ENCODE results near the gene GCHFR. TPM values are rescaled to one million over a fixed set of nuclear protein-coding genes. Genes with fewer than 3 reads are reported as not detected.

The GCHFR gene
- total RNA-seq, 1 donor from 2014 or later, result 23.3 TPM

GRCh38 chr15:40773902-40774301 lies 10.0 kb downstream of the GCHFR start:
- Mint-ChIP-seq H3K4me1 (ENCODE audit: unreplicated experiment) (peaks cover 10% of the 10 kb centered on the region), H3K9me3 (no peaks in the 10 kb centered on the region), H3K36me3 (no peaks in the 10 kb centered on the region), H3K27ac (no peak overlapping the region), H3K27me3 (no peaks in the 10 kb centered on the region), H3K4me3 (no peak overlapping the region)
- no peak for DNase-seq (ENCODE audit: extremely low spot score, unreplicated experiment)
- TF ChIP-seq CTCF (conservative IDR thresholded peaks at IDR 0.05), result no peak

GRCh38 chr15:40775007-40775406 lies 11.1 kb downstream of the GCHFR start:
- no peak for TF ChIP-seq CTCF (conservative IDR thresholded peaks at IDR 0.05)
- H3K27ac Mint-ChIP-seq, result no peak overlapping the region

GRCh38 chr15:40775740-40776536 lies 12.1 kb downstream of the GCHFR start:
- H3K4me1 Mint-ChIP-seq (ENCODE audit: unreplicated experiment), result no peaks in the 10 kb centered on the region
- no peaks in the 10 kb centered on the region for H3K36me3 Mint-ChIP-seq
- DNase-seq (ENCODE audit: extremely low spot score, unreplicated experiment), result no peak
- TF ChIP-seq CTCF (conservative IDR thresholded peaks at IDR 0.05), result no peak
- no peak overlapping the region for H3K27ac Mint-ChIP-seq
- no peak overlapping the region for H3K4me3 Mint-ChIP-seq
- H3K27me3 Mint-ChIP-seq, result no peaks in the 10 kb centered on the region
- no peaks in the 10 kb centered on the region for H3K9me3 Mint-ChIP-seq

More at GRCh38 chr15:40775007-40775406, 11.1 kb downstream of the GCHFR start:
- Mint-ChIP-seq H3K36me3 (no peaks in the 10 kb centered on the region), H3K9me3 (no peaks in the 10 kb centered on the region), H3K27me3 (no peaks in the 10 kb centered on the region), H3K4me3 (no peak overlapping the region), H3K4me1 (ENCODE audit: unreplicated experiment) (peaks cover 2% of the 10 kb centered on the region)
- DNase-seq (ENCODE audit: extremely low spot score, unreplicated experiment), result no peak

- Mint-ChIP-seq H3K4me3 (no peak overlapping the region), H3K36me3 (no peaks in the 10 kb centered on the region), H3K27ac (peak overlapping the region; percentile 41), H3K4me1 (ENCODE audit: unreplicated experiment) (no peaks in the 10 kb centered on the region), H3K9me3 (no peaks in the 10 kb centered on the region), H3K27me3 (no peaks in the 10 kb centered on the region)
- TF ChIP-seq CTCF (conservative IDR thresholded peaks at IDR 0.05), result no peak
- no peak for DNase-seq (ENCODE audit: extremely low spot score, unreplicated experiment)
These were observed 12.8 kb downstream of the GCHFR start for GRCh38 chr15:40776537-40777141.

- H3K9me3 Mint-ChIP-seq, result no peaks in the 10 kb centered on the region
- TF ChIP-seq CTCF (conservative IDR thresholded peaks at IDR 0.05), result peak; percentile 75
- peak overlapping the region; percentile 37 for H3K27ac Mint-ChIP-seq
- H3K27me3 Mint-ChIP-seq, result no peaks in the 10 kb centered on the region
- H3K4me1 Mint-ChIP-seq (ENCODE audit: unreplicated experiment), result peaks cover 22% of the 10 kb centered on the region
- no peaks in the 10 kb centered on the region for H3K36me3 Mint-ChIP-seq
- peak; percentile 81 for DNase-seq (ENCODE audit: extremely low spot score, unreplicated experiment)
- H3K4me3 Mint-ChIP-seq, result no peak overlapping the region
These were observed 18.9 kb downstream of the GCHFR start for GRCh38 chr15:40782609-40783227.

All from type B pancreatic cell (in vitro differentiated cells).